ENCODE measurements around the gene ACOX1. TPM values are rescaled to one million over a fixed set of nuclear protein-coding genes. Genes with fewer than 3 reads are reported as not detected.
A peak's percentile ranks its signal among the peaks of the same experiment; 100 is the strongest.

ACOX1 gene
- total RNA-seq, 2 experiments from 2014 or later, result 30.3 to 32.2 TPM

GRCh38 chr17:75943491-75943890 is 35.5 kb downstream of the ACOX1 start:
- no peak for DNase-seq
- Mint-ChIP-seq H3K27me3 (ENCODE audit: low read depth) (no peaks in the 10 kb centered on the region), H3K4me3 (no peak overlapping the region), H3K27ac (no peak overlapping the region), H3K36me3 (ENCODE audit: low read depth) (peaks cover 15% of the 10 kb centered on the region), H3K9me3 (ENCODE audit: insufficient read depth) (no peaks in the 10 kb centered on the region), H3K4me1 (ENCODE audit: low read depth) (peaks cover 16% of the 10 kb centered on the region)
- no peak for ATAC-seq
- CTCF ChIA-PET, result no interaction called here
- POLR2A ChIA-PET, result no interaction called here

GRCh38 chr17:75942473-75942872 is 36.5 kb downstream of the ACOX1 start:
- Mint-ChIP-seq H3K27me3 (ENCODE audit: low read depth) (no peaks in the 10 kb centered on the region), H3K4me1 (ENCODE audit: low read depth) (peaks cover 16% of the 10 kb centered on the region), H3K9me3 (ENCODE audit: insufficient read depth) (no peaks in the 10 kb centered on the region), H3K36me3 (ENCODE audit: low read depth) (peaks cover 11% of the 10 kb centered on the region), H3K4me3 (no peak overlapping the region), H3K27ac (no peak overlapping the region)
- ChIA-PET CTCF (interaction anchor here (1.1 kb wide), 1 partner anchor 72 kb away, joined by 3 read pairs; no protein-coding TSS in a partner anchor), POLR2A (no interaction called here)
- DNase-seq (no peak), ATAC-seq (no peak)

GRCh38 chr17:75941442-75941819 is 37.5 kb downstream of the ACOX1 start:
- Mint-ChIP-seq H3K36me3 (ENCODE audit: low read depth) (peaks cover 7% of the 10 kb centered on the region), H3K27ac (peak overlapping the region; percentile 32), H3K27me3 (ENCODE audit: low read depth) (no peaks in the 10 kb centered on the region), H3K4me1 (ENCODE audit: low read depth) (peaks cover 16% of the 10 kb centered on the region), H3K4me3 (peak overlapping the region; percentile 85), H3K9me3 (ENCODE audit: insufficient read depth) (no peaks in the 10 kb centered on the region)
- ChIA-PET POLR2A (interaction anchor here (0.9 to 1.3 kb wide), 3 partner anchors 11 to 37 kb away, joined by 3 to 5 read pairs (median 3); partner anchors contain the start of genes ACOX1, MRPL38 and TEN1), CTCF (interaction anchor here (0.7 to 1.1 kb wide), 4 partner anchors 59 to 188 kb away, joined by 3 read pairs; partner anchors contain the start of gene CDK3)
- no peak for DNase-seq
- ATAC-seq, result no peak

GRCh38 chr17:75940727-75941441 is 38.1 kb downstream of the ACOX1 start, which contains the start of gene FBF1:
Gene FBF1, minus strand, starts transcription at chr17:75941042. Its CDS starts 2,893 bp downstream, at chr17:75938149.
- Mint-ChIP-seq H3K9me3 (ENCODE audit: insufficient read depth) (no peaks in the 10 kb centered on the region), H3K4me3 (peak within 1 kb of the TSS; percentile 85), H3K27me3 (ENCODE audit: low read depth) (no peaks in the 10 kb centered on the region), H3K4me1 (ENCODE audit: low read depth) (peaks cover 16% of the 10 kb centered on the region), H3K36me3 (ENCODE audit: low read depth) (peaks cover 5% of the 10 kb centered on the region), H3K27ac (peak within 1 kb of the TSS; percentile 83)
- ChIA-PET CTCF (interaction anchor here (0.7 to 1.1 kb wide), 3 partner anchors 60 to 187 kb away, joined by 3 read pairs; partner anchors contain the start of gene CDK3), POLR2A (interaction anchor here (0.8 to 1.3 kb wide), 4 partner anchors 11 to 140 kb away, joined by 3 to 5 read pairs (median 3); partner anchors contain the start of genes ACOX1, MRPL38 and TEN1)
- peak; percentile 99 for ATAC-seq
- DNase-seq, result peak; percentile 93

GRCh38 chr17:75937652-75938051 is 41.3 kb downstream of the ACOX1 start:
- H3K27me3 Mint-ChIP-seq (ENCODE audit: low read depth), result no peaks in the 10 kb centered on the region
- no peak overlapping the region for H3K27ac Mint-ChIP-seq
- peaks cover 16% of the 10 kb centered on the region for H3K4me1 Mint-ChIP-seq (ENCODE audit: low read depth)
- ChIA-PET POLR2A (no interaction called here), CTCF (interaction anchor here (0.6 kb wide), 1 partner anchor 43 kb away, joined by 3 read pairs; no protein-coding TSS in a partner anchor)
- H3K4me3 Mint-ChIP-seq, result no peak overlapping the region
- H3K9me3 Mint-ChIP-seq (ENCODE audit: insufficient read depth), result no peaks in the 10 kb centered on the region
- no peaks in the 10 kb centered on the region for H3K36me3 Mint-ChIP-seq (ENCODE audit: low read depth)
- DNase-seq (no peak), ATAC-seq (no peak)

GRCh38 chr17:75933808-75934207 is 45.2 kb downstream of the ACOX1 start:
- no peaks in the 10 kb centered on the region for H3K36me3 Mint-ChIP-seq (ENCODE audit: low read depth)
- no peak overlapping the region for H3K27ac Mint-ChIP-seq
- ATAC-seq (no peak), DNase-seq (no peak)
- ChIA-PET CTCF (interaction anchor here (1.3 kb wide), 1 partner anchor 77 kb away, joined by 3 read pairs; no protein-coding TSS in a partner anchor), POLR2A (no interaction called here)
- no peaks in the 10 kb centered on the region for H3K4me1 Mint-ChIP-seq (ENCODE audit: low read depth)
- no peak overlapping the region for H3K4me3 Mint-ChIP-seq
- H3K27me3 Mint-ChIP-seq (ENCODE audit: low read depth), result no peaks in the 10 kb centered on the region
- H3K9me3 Mint-ChIP-seq (ENCODE audit: insufficient read depth), result no peaks in the 10 kb centered on the region

- no peaks in the 10 kb centered on the region for H3K4me1 Mint-ChIP-seq (ENCODE audit: low read depth)
- CTCF ChIA-PET, result interaction anchor here (1.3 kb wide), 1 partner anchor 76 kb away, joined by 3 read pairs; no protein-coding TSS in a partner anchor
- no peaks in the 10 kb centered on the region for H3K27me3 Mint-ChIP-seq (ENCODE audit: low read depth)
- ATAC-seq, result no peak
- no peaks in the 10 kb centered on the region for H3K9me3 Mint-ChIP-seq (ENCODE audit: insufficient read depth)
- no peak overlapping the region for H3K4me3 Mint-ChIP-seq
- no peaks in the 10 kb centered on the region for H3K36me3 Mint-ChIP-seq (ENCODE audit: low read depth)
- no peak overlapping the region for H3K27ac Mint-ChIP-seq
- POLR2A ChIA-PET, result no interaction called here
- no peak for DNase-seq
These were observed 46.1 kb downstream of the ACOX1 start for GRCh38 chr17:75932852-75933251.

- Mint-ChIP-seq H3K9me3 (ENCODE audit: insufficient read depth) (no peaks in the 10 kb centered on the region), H3K27me3 (ENCODE audit: low read depth) (no peaks in the 10 kb centered on the region), H3K4me3 (no peak overlapping the region), H3K27ac (no peak overlapping the region), H3K36me3 (ENCODE audit: low read depth) (no peaks in the 10 kb centered on the region), H3K4me1 (ENCODE audit: low read depth) (no peaks in the 10 kb centered on the region)
- POLR2A ChIA-PET, result no interaction called here
- CTCF ChIA-PET, result no interaction called here
- no peak for ATAC-seq
- no peak for DNase-seq
These were observed 47.9 kb downstream of the ACOX1 start for GRCh38 chr17:75931062-75931461.

- H3K36me3 Mint-ChIP-seq (ENCODE audit: low read depth), result no peaks in the 10 kb centered on the region
- no peaks in the 10 kb centered on the region for H3K27me3 Mint-ChIP-seq (ENCODE audit: low read depth)
- no peak overlapping the region for H3K27ac Mint-ChIP-seq
- H3K9me3 Mint-ChIP-seq (ENCODE audit: insufficient read depth), result no peaks in the 10 kb centered on the region
- ChIA-PET POLR2A (interaction anchor here (0.5 to 0.6 kb wide), 2 partner anchors 12 to 167 kb away, joined by 4 read pairs; no protein-coding TSS in a partner anchor), CTCF (interaction anchor here (1.0 to 1.9 kb wide), 8 partner anchors 11 to 162 kb away, joined by 3 to 8 read pairs (median 4); partner anchors contain the start of gene GALK1)
- no peaks in the 10 kb centered on the region for H3K4me1 Mint-ChIP-seq (ENCODE audit: low read depth)
- H3K4me3 Mint-ChIP-seq, result no peak overlapping the region
- DNase-seq (no peak), ATAC-seq (no peak)
These were observed 51.6 kb downstream of the ACOX1 start for GRCh38 chr17:75927286-75927922.

- no peaks in the 10 kb centered on the region for H3K9me3 Mint-ChIP-seq (ENCODE audit: insufficient read depth)
- peak overlapping the region; percentile 37 for H3K27ac Mint-ChIP-seq
- ChIA-PET CTCF (interaction anchor here (1.8 kb wide), 2 partner anchors 20 to 33 kb away, joined by 5 to 8 read pairs; no protein-coding TSS in a partner anchor), POLR2A (no interaction called here)
- H3K4me3 Mint-ChIP-seq, result no peak overlapping the region
- no peaks in the 10 kb centered on the region for H3K36me3 Mint-ChIP-seq (ENCODE audit: low read depth)
- no peak for DNase-seq
- no peaks in the 10 kb centered on the region for H3K27me3 Mint-ChIP-seq (ENCODE audit: low read depth)
- no peaks in the 10 kb centered on the region for H3K4me1 Mint-ChIP-seq (ENCODE audit: low read depth)
- no peak for ATAC-seq
These were observed 52.5 kb downstream of the ACOX1 start for GRCh38 chr17:75926456-75926855.

GRCh38 chr17:75925912-75926311 is 53.1 kb downstream of the ACOX1 start:
- no peaks in the 10 kb centered on the region for H3K9me3 Mint-ChIP-seq (ENCODE audit: insufficient read depth)
- no peak overlapping the region for H3K27ac Mint-ChIP-seq
- no peaks in the 10 kb centered on the region for H3K36me3 Mint-ChIP-seq (ENCODE audit: low read depth)
- POLR2A ChIA-PET, result interaction anchor here (1.2 kb wide), 1 partner anchor 30 kb away, joined by 4 read pairs; the partner anchor contains the start of gene TRIM65
- no peaks in the 10 kb centered on the region for H3K27me3 Mint-ChIP-seq (ENCODE audit: low read depth)
- DNase-seq, result no peak
- H3K4me3 Mint-ChIP-seq, result no peak overlapping the region
- CTCF ChIA-PET, result interaction anchor here (0.8 to 2.0 kb wide), 4 partner anchors 20 to 138 kb away, joined by 3 to 8 read pairs (median 5); no protein-coding TSS in a partner anchor
- no peaks in the 10 kb centered on the region for H3K4me1 Mint-ChIP-seq (ENCODE audit: low read depth)
- ATAC-seq, result no peak
